Ovary (tissue), 3 donors: ENCODE results near the gene DNAJB8.

Experiments used
- CTCF ChIP-seq, 3 donors: fragments of 450-650 bp in 2 of 3; fragments of 200-600 bp in 1 of 3; IDR thresholded peaks; one replicate each; pipeline versions ENCODE4 v1.5.1 to v1.8.0; 2016 to 2022; ENCODE audit warnings: antibody characterized with exemption in 3 of 3, mild to moderate bottlenecking in 1 of 3
- POLR2A ChIP-seq: fragments of 450-650 bp; IDR thresholded peaks from one replicate; pipeline ENCODE4 v1.6.1; 2017; ENCODE audit warnings: antibody characterized with exemption, mild to moderate bottlenecking, moderate library complexity
- donor health status: DM: no; HTN: no; CAD: no.

- TF ChIP-seq CTCF (IDR thresholded peaks at IDR 0.05) (no peak), POLR2A (no peak)
Observed at GRCh38 chr3:128463771-128464170, 2.9 kb downstream of the DNAJB8 start.
